Measurements from ENCODE around the gene CLDND1. TPM values are rescaled to one million over a fixed set of nuclear protein-coding genes. Genes with fewer than 3 reads are reported as not detected.

Gene CLDND1
- total and polyA plus RNA-seq, 2 experiments from 2014 or later: 59.8 to 92.7 TPM

DNA sequence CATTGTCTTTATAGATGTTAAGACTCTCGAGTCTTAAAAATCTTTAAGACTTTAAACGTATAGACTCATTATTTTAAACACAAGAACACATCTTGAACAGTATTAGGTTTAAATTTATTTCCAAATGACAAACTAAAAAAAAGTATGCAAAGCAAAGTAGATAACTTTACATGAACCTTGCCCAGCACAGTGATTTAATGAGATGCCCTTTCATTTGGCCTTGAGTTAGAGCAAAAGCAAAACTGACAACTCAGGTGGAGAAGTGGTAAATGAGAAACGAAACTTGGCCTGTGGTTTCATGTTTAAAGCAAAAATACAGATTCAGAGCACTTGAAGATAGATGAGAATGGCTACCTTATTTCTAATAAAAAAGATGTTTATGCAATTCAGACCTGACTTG lies 17.6 kb upstream of the CLDND1 start (continued):
- TF ChIP-seq, protein P1, sequence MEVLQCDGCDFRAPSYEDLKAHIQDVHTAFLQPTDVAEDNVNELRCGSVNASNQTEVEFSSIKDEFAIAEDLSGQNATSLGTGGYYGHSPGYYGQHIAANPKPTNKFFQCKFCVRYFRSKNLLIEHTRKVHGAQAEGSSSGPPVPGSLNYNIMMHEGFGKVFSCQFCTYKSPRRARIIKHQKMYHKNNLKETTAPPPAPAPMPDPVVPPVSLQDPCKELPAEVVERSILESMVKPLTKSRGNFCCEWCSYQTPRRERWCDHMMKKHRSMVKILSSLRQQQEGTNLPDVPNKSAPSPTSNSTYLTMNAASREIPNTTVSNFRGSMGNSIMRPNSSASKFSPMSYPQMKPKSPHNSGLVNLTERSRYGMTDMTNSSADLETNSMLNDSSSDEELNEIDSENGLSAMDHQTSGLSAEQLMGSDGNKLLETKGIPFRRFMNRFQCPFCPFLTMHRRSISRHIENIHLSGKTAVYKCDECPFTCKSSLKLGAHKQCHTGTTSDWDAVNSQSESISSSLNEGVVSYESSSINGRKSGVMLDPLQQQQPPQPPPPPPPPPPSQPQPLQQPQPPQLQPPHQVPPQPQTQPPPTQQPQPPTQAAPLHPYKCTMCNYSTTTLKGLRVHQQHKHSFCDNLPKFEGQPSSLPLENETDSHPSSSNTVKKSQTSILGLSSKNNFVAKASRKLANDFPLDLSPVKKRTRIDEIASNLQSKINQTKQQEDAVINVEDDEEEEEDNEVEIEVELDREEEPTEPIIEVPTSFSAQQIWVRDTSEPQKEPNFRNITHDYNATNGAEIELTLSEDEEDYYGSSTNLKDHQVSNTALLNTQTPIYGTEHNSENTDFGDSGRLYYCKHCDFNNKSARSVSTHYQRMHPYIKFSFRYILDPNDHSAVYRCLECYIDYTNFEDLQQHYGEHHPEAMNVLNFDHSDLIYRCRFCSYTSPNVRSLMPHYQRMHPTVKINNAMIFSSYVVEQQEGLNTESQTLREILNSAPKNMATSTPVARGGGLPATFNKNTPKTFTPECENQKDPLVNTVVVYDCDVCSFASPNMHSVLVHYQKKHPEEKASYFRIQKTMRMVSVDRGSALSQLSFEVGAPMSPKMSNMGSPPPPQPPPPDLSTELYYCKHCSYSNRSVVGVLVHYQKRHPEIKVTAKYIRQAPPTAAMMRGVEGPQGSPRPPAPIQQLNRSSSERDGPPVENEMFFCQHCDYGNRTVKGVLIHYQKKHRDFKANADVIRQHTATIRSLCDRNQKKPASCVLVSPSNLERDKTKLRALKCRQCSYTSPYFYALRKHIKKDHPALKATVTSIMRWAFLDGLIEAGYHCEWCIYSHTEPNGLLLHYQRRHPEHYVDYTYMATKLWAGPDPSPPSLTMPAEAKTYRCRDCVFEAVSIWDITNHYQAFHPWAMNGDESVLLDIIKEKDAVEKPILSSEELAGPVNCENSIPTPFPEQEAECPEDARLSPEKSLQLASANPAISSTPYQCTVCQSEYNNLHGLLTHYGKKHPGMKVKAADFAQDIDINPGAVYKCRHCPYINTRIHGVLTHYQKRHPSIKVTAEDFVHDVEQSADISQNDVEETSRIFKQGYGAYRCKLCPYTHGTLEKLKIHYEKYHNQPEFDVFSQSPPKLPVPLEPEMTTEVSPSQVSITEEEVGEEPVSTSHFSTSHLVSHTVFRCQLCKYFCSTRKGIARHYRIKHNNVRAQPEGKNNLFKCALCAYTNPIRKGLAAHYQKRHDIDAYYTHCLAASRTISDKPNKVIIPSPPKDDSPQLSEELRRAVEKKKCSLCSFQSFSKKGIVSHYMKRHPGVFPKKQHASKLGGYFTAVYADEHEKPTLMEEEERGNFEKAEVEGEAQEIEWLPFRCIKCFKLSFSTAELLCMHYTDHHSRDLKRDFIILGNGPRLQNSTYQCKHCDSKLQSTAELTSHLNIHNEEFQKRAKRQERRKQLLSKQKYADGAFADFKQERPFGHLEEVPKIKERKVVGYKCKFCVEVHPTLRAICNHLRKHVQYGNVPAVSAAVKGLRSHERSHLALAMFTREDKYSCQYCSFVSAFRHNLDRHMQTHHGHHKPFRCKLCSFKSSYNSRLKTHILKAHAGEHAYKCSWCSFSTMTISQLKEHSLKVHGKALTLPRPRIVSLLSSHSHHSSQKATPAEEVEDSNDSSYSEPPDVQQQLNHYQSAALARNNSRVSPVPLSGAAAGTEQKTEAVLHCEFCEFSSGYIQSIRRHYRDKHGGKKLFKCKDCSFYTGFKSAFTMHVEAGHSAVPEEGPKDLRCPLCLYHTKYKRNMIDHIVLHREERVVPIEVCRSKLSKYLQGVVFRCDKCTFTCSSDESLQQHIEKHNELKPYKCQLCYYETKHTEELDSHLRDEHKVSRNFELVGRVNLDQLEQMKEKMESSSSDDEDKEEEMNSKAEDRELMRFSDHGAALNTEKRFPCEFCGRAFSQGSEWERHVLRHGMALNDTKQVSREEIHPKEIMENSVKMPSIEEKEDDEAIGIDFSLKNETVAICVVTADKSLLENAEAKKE (CRISPR knock-in tag; IDR thresholded peaks at IDR 0.05): no peak

- Mint-ChIP-seq H3K4me1 (no peaks in the 10 kb centered on the region), H3K9me3 (no peaks in the 10 kb centered on the region), H3K27ac (no peak overlapping the region), H3K4me3 (no peak overlapping the region), H3K36me3 (ENCODE audit: low read depth) (no peaks in the 10 kb centered on the region), H3K27me3 (ENCODE audit: insufficient read depth, low read depth, poor library complexity) (peaks cover 2% of the 10 kb centered on the region)
- Histone ChIP-seq H3K9me2 (ENCODE audit: insufficient read depth) (no peaks in the 10 kb centered on the region), H3K36me3 (ENCODE audit: insufficient read depth) (no peaks in the 10 kb centered on the region), H3K4me3 (no peak overlapping the region), H3F3A (replicated peaks; ENCODE audit: low read depth) (no peaks in the 10 kb centered on the region), H4K20me1 (replicated peaks; ENCODE audit: insufficient read depth) (no peaks in the 10 kb centered on the region), H3K79me2 (replicated peaks; ENCODE audit: insufficient read depth) (no peaks in the 10 kb centered on the region), H3K4me2 (no peak overlapping the region), H3K27ac (ENCODE audit: low read depth) (no peak overlapping the region), H2AFZ (peak overlapping the region; percentile 40; the same call in 1 of the 2 replicates), H3K27me3 (ENCODE audit: insufficient read depth) (no peaks in the 10 kb centered on the region), H3K4me1 (ENCODE audit: insufficient read depth) (no peaks in the 10 kb centered on the region)
- DNase-seq (ENCODE audit: low spot score): no peak
- no peak for ATAC-seq
- TF ChIP-seq NANOG (IDR thresholded peaks at IDR 0.05; ENCODE audit: borderline replicate concordance) (no peak), JUNB (IDR thresholded peaks at IDR 0.05; ENCODE audit: unreplicated experiment) (no peak), ETS1 (IDR thresholded peaks at IDR 0.05) (no peak), EZH2phosphoT487 (IDR thresholded peaks at IDR 0.05; ENCODE audit: unreplicated experiment) (no peak), CTCF (conservative IDR thresholded peaks at IDR 0.05; ENCODE audit: low read depth in 2 of 2) (no peak), POLR2AphosphoS5 (IDR thresholded peaks at IDR 0.05; ENCODE audit: low read depth) (no peak), EZH2 (IDR thresholded peaks at IDR 0.05; ENCODE audit: low read depth, unreplicated experiment) (no peak), ZNF331 (CRISPR knock-in tag; IDR thresholded peaks at IDR 0.05; ENCODE audit: low read depth) (no peak), STAT1 (IDR thresholded peaks at IDR 0.05; ENCODE audit: unreplicated experiment) (no peak), CREB1 (CRISPR knock-in tag; IDR thresholded peaks at IDR 0.05; ENCODE audit: low read depth) (no peak), ZNF114 (CRISPR knock-in tag; IDR thresholded peaks at IDR 0.05) (no peak)
- TF ChIP-seq, protein P2, sequence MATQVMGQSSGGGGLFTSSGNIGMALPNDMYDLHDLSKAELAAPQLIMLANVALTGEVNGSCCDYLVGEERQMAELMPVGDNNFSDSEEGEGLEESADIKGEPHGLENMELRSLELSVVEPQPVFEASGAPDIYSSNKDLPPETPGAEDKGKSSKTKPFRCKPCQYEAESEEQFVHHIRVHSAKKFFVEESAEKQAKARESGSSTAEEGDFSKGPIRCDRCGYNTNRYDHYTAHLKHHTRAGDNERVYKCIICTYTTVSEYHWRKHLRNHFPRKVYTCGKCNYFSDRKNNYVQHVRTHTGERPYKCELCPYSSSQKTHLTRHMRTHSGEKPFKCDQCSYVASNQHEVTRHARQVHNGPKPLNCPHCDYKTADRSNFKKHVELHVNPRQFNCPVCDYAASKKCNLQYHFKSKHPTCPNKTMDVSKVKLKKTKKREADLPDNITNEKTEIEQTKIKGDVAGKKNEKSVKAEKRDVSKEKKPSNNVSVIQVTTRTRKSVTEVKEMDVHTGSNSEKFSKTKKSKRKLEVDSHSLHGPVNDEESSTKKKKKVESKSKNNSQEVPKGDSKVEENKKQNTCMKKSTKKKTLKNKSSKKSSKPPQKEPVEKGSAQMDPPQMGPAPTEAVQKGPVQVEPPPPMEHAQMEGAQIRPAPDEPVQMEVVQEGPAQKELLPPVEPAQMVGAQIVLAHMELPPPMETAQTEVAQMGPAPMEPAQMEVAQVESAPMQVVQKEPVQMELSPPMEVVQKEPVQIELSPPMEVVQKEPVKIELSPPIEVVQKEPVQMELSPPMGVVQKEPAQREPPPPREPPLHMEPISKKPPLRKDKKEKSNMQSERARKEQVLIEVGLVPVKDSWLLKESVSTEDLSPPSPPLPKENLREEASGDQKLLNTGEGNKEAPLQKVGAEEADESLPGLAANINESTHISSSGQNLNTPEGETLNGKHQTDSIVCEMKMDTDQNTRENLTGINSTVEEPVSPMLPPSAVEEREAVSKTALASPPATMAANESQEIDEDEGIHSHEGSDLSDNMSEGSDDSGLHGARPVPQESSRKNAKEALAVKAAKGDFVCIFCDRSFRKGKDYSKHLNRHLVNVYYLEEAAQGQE (IDR thresholded peaks at IDR 0.05; ENCODE audit: unreplicated experiment): no peak
Measured at GRCh38 chr3:98536456-98537017, 13.8 kb upstream of the CLDND1 start.

All from GM23338 (cell line).